ENCODE data around the gene ZDHHC24.

The ZDHHC24 gene

DNA sequence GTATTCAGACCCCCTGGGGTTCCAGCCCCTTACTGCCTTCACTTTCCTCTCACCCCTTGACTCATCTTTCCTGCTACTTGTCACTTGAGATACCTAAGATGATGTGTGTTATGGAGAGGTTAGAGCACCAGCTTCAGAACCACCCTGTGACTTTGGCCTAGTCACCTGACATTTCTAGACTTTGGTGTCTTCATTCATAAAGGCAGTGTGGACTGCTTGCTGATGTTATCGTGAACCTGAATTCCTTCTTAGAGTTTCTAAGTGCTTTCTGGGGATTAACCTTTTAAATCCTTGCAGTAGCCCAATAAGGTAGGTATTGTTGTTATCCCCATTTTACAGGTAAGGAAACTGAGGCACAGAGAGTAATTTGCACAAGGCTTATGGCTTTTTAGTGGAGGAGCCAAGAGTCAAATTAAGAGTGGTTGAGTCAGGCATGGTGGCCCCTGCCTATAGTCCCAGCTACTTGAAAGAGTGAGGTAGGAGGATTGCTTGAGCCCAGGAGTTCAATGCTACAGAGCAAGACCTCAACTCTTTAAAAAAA, 40.5 kb downstream of the ZDHHC24 start:
- H3K4me3 Mint-ChIP-seq = no peak overlapping the region
- H3K4me1 Mint-ChIP-seq = no peaks in the 10 kb centered on the region
- H3K27me3 Mint-ChIP-seq = no peaks in the 10 kb centered on the region
- peaks cover 9% of the 10 kb centered on the region for H3K36me3 Mint-ChIP-seq
- H3K27ac Mint-ChIP-seq = no peak overlapping the region
- no peaks in the 10 kb centered on the region for H3K9me3 Mint-ChIP-seq

DNA sequence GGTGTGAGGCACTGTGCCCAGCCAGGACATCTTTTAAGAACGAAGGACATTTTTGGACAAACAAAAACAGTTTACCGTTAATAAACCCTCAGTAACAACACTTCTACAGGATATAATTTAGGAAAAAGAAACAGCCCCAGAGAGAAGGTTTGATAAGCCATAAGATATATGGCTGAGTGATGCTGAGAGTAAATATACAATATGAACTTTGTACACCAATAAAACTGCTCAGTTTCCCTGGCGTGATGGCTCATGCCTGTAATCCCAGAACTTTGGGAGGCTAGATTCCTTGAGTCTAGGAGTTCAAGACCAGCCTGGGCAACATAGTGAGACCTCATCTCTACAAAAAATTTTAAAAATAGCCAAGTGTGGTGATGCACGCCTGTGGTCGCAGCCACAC, 47.3 kb downstream of the ZDHHC24 start:
- H3K4me1 Mint-ChIP-seq = no peaks in the 10 kb centered on the region
- no peaks in the 10 kb centered on the region for H3K27me3 Mint-ChIP-seq
- no peaks in the 10 kb centered on the region for H3K9me3 Mint-ChIP-seq
- no peak overlapping the region for H3K4me3 Mint-ChIP-seq
- no peak overlapping the region for H3K27ac Mint-ChIP-seq
- H3K36me3 Mint-ChIP-seq = peaks cover 7% of the 10 kb centered on the region

GRCh38 chr11:66497206-66497605, 48.6 kb downstream of the ZDHHC24 start:
- H3K27me3 Mint-ChIP-seq = no peaks in the 10 kb centered on the region
- no peak overlapping the region for H3K4me3 Mint-ChIP-seq
- H3K27ac Mint-ChIP-seq = no peak overlapping the region
- H3K4me1 Mint-ChIP-seq = no peaks in the 10 kb centered on the region
- no peaks in the 10 kb centered on the region for H3K9me3 Mint-ChIP-seq
- peaks cover 9% of the 10 kb centered on the region for H3K36me3 Mint-ChIP-seq

GRCh38 chr11:66495401-66495854, 50.4 kb downstream of the ZDHHC24 start:
- Mint-ChIP-seq H3K4me1 (no peaks in the 10 kb centered on the region), H3K27me3 (no peaks in the 10 kb centered on the region), H3K9me3 (no peaks in the 10 kb centered on the region), H3K36me3 (peaks cover 7% of the 10 kb centered on the region), H3K27ac (no peak overlapping the region), H3K4me3 (no peak overlapping the region)

DNA sequence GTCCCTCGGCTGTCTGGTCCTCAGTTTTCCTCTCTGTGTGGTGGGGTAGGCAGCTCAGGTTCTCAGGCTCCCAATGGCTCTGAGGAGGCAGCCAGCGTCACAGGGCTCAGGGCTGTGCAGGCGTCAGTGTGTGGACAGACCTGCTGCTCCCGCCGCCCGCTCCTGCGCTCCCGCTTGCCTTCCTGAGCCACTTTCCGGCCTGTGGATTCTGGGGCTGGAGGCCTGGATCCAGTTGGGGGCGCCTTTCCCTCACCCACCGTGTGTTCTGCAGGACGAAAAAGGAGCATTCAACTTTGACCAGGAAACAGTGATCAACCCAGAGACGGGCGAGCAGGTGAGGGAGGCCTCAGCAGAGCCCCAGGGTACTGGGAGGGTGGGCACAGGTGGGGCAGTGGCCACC, 50.9 kb downstream of the ZDHHC24 start:
- no peak overlapping the region for H3K27ac Mint-ChIP-seq
- peaks cover 7% of the 10 kb centered on the region for H3K36me3 Mint-ChIP-seq
- no peaks in the 10 kb centered on the region for H3K4me1 Mint-ChIP-seq
- H3K4me3 Mint-ChIP-seq = no peak overlapping the region
- no peaks in the 10 kb centered on the region for H3K27me3 Mint-ChIP-seq
- H3K9me3 Mint-ChIP-seq = no peaks in the 10 kb centered on the region

- H3K4me1 Mint-ChIP-seq = no peaks in the 10 kb centered on the region
- H3K9me3 Mint-ChIP-seq = no peaks in the 10 kb centered on the region
- H3K4me3 Mint-ChIP-seq = no peak overlapping the region
- no peak overlapping the region for H3K27ac Mint-ChIP-seq
- H3K27me3 Mint-ChIP-seq = no peaks in the 10 kb centered on the region
- H3K36me3 Mint-ChIP-seq = peaks cover 7% of the 10 kb centered on the region
Observed at GRCh38 chr11:66494458-66494857, 51.4 kb downstream of the ZDHHC24 start.

- no peaks in the 10 kb centered on the region for H3K27me3 Mint-ChIP-seq
- no peaks in the 10 kb centered on the region for H3K4me1 Mint-ChIP-seq
- no peak overlapping the region for H3K4me3 Mint-ChIP-seq
- peaks cover 7% of the 10 kb centered on the region for H3K36me3 Mint-ChIP-seq
- no peaks in the 10 kb centered on the region for H3K9me3 Mint-ChIP-seq
- no peak overlapping the region for H3K27ac Mint-ChIP-seq
Observed at GRCh38 chr11:66493130-66493529, 52.7 kb downstream of the ZDHHC24 start.

- Mint-ChIP-seq H3K4me1 (no peaks in the 10 kb centered on the region), H3K27me3 (no peaks in the 10 kb centered on the region), H3K4me3 (no peak overlapping the region), H3K36me3 (peaks cover 7% of the 10 kb centered on the region), H3K27ac (no peak overlapping the region), H3K9me3 (no peaks in the 10 kb centered on the region)
Observed at GRCh38 chr11:66492161-66492865, 53.5 kb downstream of the ZDHHC24 start.

GRCh38 chr11:66491315-66491935, 54.4 kb downstream of the ZDHHC24 start:
- H3K4me3 Mint-ChIP-seq = no peak overlapping the region
- no peaks in the 10 kb centered on the region for H3K9me3 Mint-ChIP-seq
- no peaks in the 10 kb centered on the region for H3K4me1 Mint-ChIP-seq
- H3K27me3 Mint-ChIP-seq = no peaks in the 10 kb centered on the region
- H3K27ac Mint-ChIP-seq = no peak overlapping the region
- peaks cover 4% of the 10 kb centered on the region for H3K36me3 Mint-ChIP-seq

- Mint-ChIP-seq H3K27ac (no peak overlapping the region), H3K27me3 (no peaks in the 10 kb centered on the region), H3K4me3 (no peak overlapping the region), H3K4me1 (no peaks in the 10 kb centered on the region), H3K36me3 (peaks cover 2% of the 10 kb centered on the region), H3K9me3 (no peaks in the 10 kb centered on the region)
Observed at GRCh38 chr11:66489636-66490035, 56.2 kb downstream of the ZDHHC24 start.

DNA sequence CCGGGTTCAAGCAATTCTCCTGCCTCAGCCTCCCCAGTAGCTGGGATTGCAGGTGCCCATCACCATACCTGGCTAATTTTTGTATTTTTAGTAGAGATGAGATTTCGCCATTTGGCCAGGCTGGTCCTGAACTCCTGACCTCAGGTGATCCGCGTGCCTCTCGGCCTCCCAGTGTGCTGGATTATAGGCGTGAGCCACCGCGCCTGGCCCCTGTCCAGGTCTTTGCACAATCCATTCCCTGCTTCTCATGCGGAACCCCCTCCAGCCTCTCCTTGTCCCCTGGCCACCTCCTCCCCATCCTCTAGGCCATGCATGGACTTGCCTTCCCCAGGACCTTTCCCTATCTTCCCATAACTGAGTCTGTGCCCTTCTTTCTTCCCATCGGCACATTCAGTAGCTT, 56.9 kb downstream of the ZDHHC24 start:
- H3K27me3 Mint-ChIP-seq = no peaks in the 10 kb centered on the region
- no peak overlapping the region for H3K4me3 Mint-ChIP-seq
- H3K27ac Mint-ChIP-seq = no peak overlapping the region
- H3K36me3 Mint-ChIP-seq = peaks cover 2% of the 10 kb centered on the region
- no peaks in the 10 kb centered on the region for H3K9me3 Mint-ChIP-seq
- H3K4me1 Mint-ChIP-seq = no peaks in the 10 kb centered on the region

- Mint-ChIP-seq H3K4me1 (peaks cover 10% of the 10 kb centered on the region), H3K27me3 (no peaks in the 10 kb centered on the region), H3K4me3 (no peak overlapping the region), H3K36me3 (no peaks in the 10 kb centered on the region), H3K27ac (no peak overlapping the region), H3K9me3 (no peaks in the 10 kb centered on the region)
Observed at GRCh38 chr11:66484806-66485380, 61.0 kb downstream of the ZDHHC24 start.

GRCh38 chr11:66480117-66480938, 65.5 kb downstream of the ZDHHC24 start, which contains the start of gene DPP3:
Gene DPP3, plus strand, starts transcription at chr11:66480434. Its CDS starts 1,767 bp downstream, at chr11:66482201.
- H3K4me1 Mint-ChIP-seq = peaks cover 21% of the 10 kb centered on the region
- no peaks in the 10 kb centered on the region for H3K9me3 Mint-ChIP-seq

DNA sequence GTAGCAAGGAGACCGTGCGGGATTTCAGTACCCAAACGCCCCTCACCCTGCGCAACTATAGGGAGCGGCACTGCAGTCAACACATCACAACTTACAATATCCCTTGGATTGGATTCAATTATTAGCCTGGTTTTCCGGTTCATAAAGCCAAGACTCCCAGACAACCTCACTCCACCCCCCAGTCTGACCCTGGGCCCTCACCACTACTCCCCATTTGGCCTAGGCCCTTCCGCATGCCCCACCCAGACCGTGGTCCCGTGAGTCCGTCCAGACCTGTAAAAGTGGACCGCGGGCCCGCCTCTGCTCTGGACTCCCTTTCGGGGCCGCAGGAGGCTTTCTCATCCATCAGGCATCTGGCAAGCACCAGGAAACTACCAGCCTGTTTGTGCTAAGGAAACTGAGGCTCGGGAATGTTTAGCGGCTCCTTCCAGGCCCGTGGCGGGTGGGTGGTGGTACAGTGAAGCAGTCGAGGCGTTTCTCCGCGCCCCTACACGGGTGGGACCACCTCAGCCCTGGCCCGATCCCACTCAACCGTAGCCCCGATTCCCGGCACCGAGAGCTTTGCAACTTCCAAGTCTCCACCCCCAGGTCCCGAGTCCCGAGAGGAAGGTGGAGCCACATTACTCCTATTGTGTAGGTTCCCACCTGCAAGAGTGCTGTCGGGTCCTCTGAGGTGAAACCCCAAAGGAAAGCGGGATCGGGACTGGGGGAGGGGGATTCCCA, 66.3 kb downstream of the ZDHHC24 start:
- Mint-ChIP-seq H3K27me3 (no peaks in the 10 kb centered on the region), H3K36me3 (no peaks in the 10 kb centered on the region), H3K27ac (peak overlapping the region; percentile 70), H3K9me3 (no peaks in the 10 kb centered on the region), H3K4me1 (peaks cover 21% of the 10 kb centered on the region), H3K4me3 (peak overlapping the region; percentile 92)

More at GRCh38 chr11:66480117-66480938, 65.5 kb downstream of the ZDHHC24 start, which contains the start of gene DPP3:
- peak within 1 kb of the TSS; percentile 92 for H3K4me3 Mint-ChIP-seq
- H3K36me3 Mint-ChIP-seq = no peaks in the 10 kb centered on the region
- H3K27ac Mint-ChIP-seq = peak within 1 kb of the TSS; percentile 88
- no peaks in the 10 kb centered on the region for H3K27me3 Mint-ChIP-seq
